Psoas muscle (tissue), 8 donors: ENCODE measurements around the gene EEFSEC. TPM values are rescaled to one million over a fixed set of nuclear protein-coding genes. Genes with fewer than 3 reads are reported as not detected.

Experiments
- ATAC-seq, 4 donors: fragments of 200-7000 bp; cut with Tn5 transposase; one replicate each; pipeline ENCODE4 v1.9.1; 2020; ENCODE audit warnings: moderate library complexity in 3 of 4, mild to moderate bottlenecking in 2 of 4
- DNase-seq, 2 donors: peaks; one replicate each; pipeline ENCODE4 v3.0.0-alpha.2; 2020
- H3K27ac ChIP-seq: fragments of 200-600 bp; one replicate; pipeline ENCODE4 v1.8.0; 2022
- H3K27me3 ChIP-seq, 3 donors: fragments of 200-600 bp in 1 of 3; one replicate each; pipeline versions ENCODE4 v1.6.1 to v1.8.0; 2013 to 2022; ENCODE audit warnings: low read length in 2 of 3, mild to moderate bottlenecking in 2 of 3, moderate library complexity in 1 of 3; ENCODE audit not compliant: insufficient read depth in 3 of 3
- H3K36me3 ChIP-seq, 2 donors: fragments of 200-600 bp in 1 of 2; one replicate each; pipeline versions ENCODE4 v1.6.1 to v1.8.0; 2013 to 2022; ENCODE audit warnings: low read depth in 1 of 2, mild to moderate bottlenecking in 1 of 2, moderate library complexity in 1 of 2; ENCODE audit not compliant: insufficient read depth in 1 of 2
- H3K4me1 ChIP-seq: fragments of 200-600 bp; one replicate; pipeline ENCODE4 v1.8.0; 2022
- H3K4me3 ChIP-seq: fragments of 200-600 bp; one replicate; pipeline ENCODE4 v1.8.0; 2022; ENCODE audit warnings: mild to moderate bottlenecking
- H3K9me3 ChIP-seq: fragments of 200-600 bp; one replicate; pipeline ENCODE4 v1.8.0; 2022
- whole genome bisulfite sequencing, 3 donors: extraction: QIAGEN DNeasy Blood & Tissue Kit; methylation state at CpG; one replicate each; pipeline versions ENCODE4 v1.1.6 to v1.1.7; 2013; 5-methylcytosine and 5-hydroxymethylcytosine counted together
- intact Hi-C, 2 donors: fragments of 100-400 bp; cut with DNase I; formaldehyde crosslinking; loops; one replicate each; pipeline versions ENCODE4 v1.11.0 to v1.14.2; 2022
- polyA plus RNA-seq, 3 donors: library from polyadenylated mRNA; stranded (reverse); fragments of 200-250 nt; gene quantifications; one replicate each; pipeline ENCODE4 v1.2.3, GENCODE V29; 2013
- total RNA-seq, 4 donors: library from RNA; stranded (reverse); fragmentation: NEBNext Ultra II Directional in 2 of 4; extraction: Animal tissue kit (Norgen Biotek cat#: 25700) in 2 of 4; gene quantifications; one replicate each; pipeline versions ENCODE4 v1.2.1 to v1.2.4, GENCODE V29; 2021 to 2023
- TF ChIP-seq, protein P1 (sequence below): fragments of 200-600 bp; IDR thresholded peaks from one replicate; pipeline ENCODE4 v1.8.0; 2022; ENCODE audit warnings: antibody characterized with exemption
- donor health status: healthy with polysubstance abuse.
- donor health status: DM: no; HTN: no; CAD: no; lungs with moderate emphysema.
- donor health status: Bipolar disorder and iron deficiency.
- donor health status: healthy.
- donor health status: DM: yes; HTN: yes; CAD: no.
- donor health status: DM: no; HTN: no; CAD: no.
- donor health status: DM: no; HTN: no; CAD: no.
- donor health status: DM: yes; HTN: yes; CAD: no.

EEFSEC gene
- total and polyA plus RNA-seq, 7 donors: 10.7 to 18.9 (median 14.0) TPM

DNA sequence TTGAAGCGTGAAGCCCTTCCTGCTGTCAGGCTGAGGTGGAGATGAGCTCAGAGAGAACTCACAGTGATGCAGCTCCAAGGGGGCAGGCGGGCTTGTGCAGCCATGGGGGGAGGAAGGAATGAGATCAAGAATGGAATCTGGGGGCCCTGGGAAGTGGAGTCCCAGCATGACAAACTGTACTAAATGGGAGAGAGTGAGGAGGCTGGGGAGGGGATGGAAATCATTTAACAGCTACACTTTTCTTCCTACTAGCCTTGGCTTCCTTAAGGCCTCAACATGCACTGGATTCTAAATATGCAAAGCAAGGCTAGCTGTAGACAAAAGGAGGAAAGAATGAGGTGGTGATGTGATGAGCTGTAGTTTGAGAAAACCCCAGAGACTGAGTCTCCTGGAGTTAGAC is 133.9 kb downstream of the EEFSEC start:
- no peak for ATAC-seq
- no peaks in the 10 kb centered on the region for H3K36me3 ChIP-seq
- no peaks in the 10 kb centered on the region for H3K27me3 ChIP-seq
- intact Hi-C loops: loop anchor here in 1 of 2 donors (10.0 kb wide), 1 partner anchor 992 kb away; no protein-coding TSS in a partner anchor
- H3K4me3 ChIP-seq: no peak overlapping the region
- no peak overlapping the region for H3K27ac ChIP-seq
- WGBS, 3 donors: 95 to 99% (median 95%) methylated on average over 2 of the region's 2 CpGs
- TF ChIP-seq, protein P1, sequence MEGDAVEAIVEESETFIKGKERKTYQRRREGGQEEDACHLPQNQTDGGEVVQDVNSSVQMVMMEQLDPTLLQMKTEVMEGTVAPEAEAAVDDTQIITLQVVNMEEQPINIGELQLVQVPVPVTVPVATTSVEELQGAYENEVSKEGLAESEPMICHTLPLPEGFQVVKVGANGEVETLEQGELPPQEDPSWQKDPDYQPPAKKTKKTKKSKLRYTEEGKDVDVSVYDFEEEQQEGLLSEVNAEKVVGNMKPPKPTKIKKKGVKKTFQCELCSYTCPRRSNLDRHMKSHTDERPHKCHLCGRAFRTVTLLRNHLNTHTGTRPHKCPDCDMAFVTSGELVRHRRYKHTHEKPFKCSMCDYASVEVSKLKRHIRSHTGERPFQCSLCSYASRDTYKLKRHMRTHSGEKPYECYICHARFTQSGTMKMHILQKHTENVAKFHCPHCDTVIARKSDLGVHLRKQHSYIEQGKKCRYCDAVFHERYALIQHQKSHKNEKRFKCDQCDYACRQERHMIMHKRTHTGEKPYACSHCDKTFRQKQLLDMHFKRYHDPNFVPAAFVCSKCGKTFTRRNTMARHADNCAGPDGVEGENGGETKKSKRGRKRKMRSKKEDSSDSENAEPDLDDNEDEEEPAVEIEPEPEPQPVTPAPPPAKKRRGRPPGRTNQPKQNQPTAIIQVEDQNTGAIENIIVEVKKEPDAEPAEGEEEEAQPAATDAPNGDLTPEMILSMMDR: no peak
- no peak for DNase-seq
- peaks cover 7% of the 10 kb centered on the region for H3K4me1 ChIP-seq
- H3K9me3 ChIP-seq: peaks cover 7% of the 10 kb centered on the region

DNA sequence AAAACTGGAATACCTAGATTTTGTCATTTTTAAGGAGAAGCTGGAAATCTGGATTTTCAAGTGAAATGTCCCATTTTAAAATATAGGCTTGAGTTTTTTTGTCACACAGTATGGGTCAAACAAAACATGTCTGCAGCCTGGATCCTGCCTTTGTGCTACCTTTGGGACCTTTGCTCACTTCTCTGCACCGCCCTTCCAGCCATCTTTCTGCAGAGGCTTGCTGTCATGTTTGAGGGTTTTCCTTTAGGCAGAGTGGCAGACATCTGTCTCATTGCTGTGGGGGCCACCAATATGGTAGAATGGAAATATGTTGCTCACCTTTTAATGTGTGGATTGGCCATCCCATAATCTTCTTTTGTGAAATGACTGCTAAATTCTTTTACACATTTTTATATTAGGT is 136.3 kb downstream of the EEFSEC start:
- WGBS, 3 donors: 97 to 100% (median 100%) methylated on average over 1 of the region's 1 CpG
- no peak overlapping the region for H3K4me3 ChIP-seq
- intact Hi-C loops: loop anchor here in 1 of 2 donors (10.0 kb wide), 1 partner anchor 995 kb away; no protein-coding TSS in a partner anchor
- no peak for ATAC-seq
- H3K27me3 ChIP-seq: no peaks in the 10 kb centered on the region
- peaks cover 7% of the 10 kb centered on the region for H3K9me3 ChIP-seq
- no peaks in the 10 kb centered on the region for H3K4me1 ChIP-seq
- no peak overlapping the region for H3K27ac ChIP-seq
- TF ChIP-seq, protein P1: no peak
- H3K36me3 ChIP-seq: no peaks in the 10 kb centered on the region
- no peak for DNase-seq

DNA sequence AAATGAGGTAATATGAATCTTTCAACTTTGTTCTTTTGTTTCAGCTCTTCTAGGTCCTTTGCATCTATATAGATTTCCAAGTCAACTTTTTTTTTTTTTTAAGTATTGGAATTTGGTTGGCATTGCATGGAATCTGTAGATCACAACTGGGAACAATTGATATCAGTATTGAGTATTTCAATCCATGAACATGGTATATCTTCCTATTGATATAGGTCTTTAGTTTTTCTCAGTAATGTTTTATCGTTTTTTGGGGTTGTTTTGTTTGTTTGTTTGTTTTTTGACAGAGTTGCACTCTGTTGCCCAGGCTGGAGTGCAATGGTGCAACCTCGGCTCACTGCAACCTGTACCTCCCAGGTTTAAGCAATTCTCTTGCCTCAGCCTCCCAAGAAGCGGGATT is 137.2 kb downstream of the EEFSEC start:
- no peaks in the 10 kb centered on the region for H3K4me1 ChIP-seq
- ATAC-seq (no peak), DNase-seq (no peak)
- H3K27ac ChIP-seq: no peak overlapping the region
- H3K36me3 ChIP-seq: no peaks in the 10 kb centered on the region
- intact Hi-C loops: no loop called here
- H3K4me3 ChIP-seq: no peak overlapping the region
- H3K27me3 ChIP-seq: no peaks in the 10 kb centered on the region
- peaks cover 7% of the 10 kb centered on the region for H3K9me3 ChIP-seq
- TF ChIP-seq, protein P1: no peak
- 94 to 95% (median 94%) methylated on average over 3 of the region's 3 CpGs for WGBS, 3 donors

DNA sequence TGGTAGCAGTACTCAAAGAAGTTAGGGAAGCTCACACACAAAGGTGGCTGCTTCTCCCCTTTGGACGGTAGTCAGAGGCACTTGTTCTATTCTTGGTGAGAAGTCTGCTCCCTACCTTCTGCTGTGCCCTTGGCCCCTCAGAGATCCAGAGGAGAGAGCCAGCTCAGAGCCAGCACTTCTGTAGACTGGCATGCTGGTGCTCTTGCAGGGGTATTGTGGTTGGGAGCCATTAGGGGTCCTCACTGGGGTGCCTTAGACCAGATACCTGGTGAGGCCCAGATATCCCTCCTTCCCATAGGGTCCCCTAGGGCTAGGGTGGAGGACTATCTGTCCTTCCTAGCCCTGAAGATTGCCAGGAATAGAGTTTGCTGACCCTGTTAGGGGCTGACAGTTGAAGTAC is 140.6 kb downstream of the EEFSEC start:
- no peak for DNase-seq
- WGBS, 3 donors: 23 to 40% (median 33%) methylated on average over 1 of the region's 1 CpG
- H3K27ac ChIP-seq: no peak overlapping the region
- no peak for ATAC-seq
- no peaks in the 10 kb centered on the region for H3K27me3 ChIP-seq
- H3K4me1 ChIP-seq: no peaks in the 10 kb centered on the region
- H3K9me3 ChIP-seq: peaks cover 7% of the 10 kb centered on the region
- intact Hi-C loops: no loop called here
- TF ChIP-seq, protein P1: no peak
- no peak overlapping the region for H3K4me3 ChIP-seq
- no peaks in the 10 kb centered on the region for H3K36me3 ChIP-seq

DNA sequence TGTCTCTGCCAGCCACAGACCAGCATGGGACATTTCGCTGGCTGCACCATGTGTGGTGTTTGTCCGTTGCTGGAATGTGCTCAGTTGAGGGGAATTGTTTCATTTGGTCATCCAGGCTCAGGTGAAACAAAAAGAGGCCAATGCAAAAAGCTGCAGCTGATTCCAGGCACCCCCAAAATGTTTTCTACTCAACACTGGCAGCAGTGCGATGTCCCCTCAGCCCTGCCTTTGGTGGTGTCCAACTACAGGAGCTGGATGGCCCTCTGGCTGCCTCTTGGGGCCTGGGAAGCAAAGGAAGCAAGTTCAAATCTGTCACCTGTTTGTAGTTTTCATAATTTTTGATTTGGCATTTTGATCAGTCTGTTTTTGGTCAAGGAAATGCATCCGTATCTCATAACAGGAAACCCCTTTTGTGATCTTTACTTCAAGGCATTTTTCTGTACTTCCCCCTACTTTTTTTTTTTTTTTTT is 141.8 kb downstream of the EEFSEC start:
- TF ChIP-seq, protein P1: no peak
- Histone ChIP-seq H3K4me1 (no peaks in the 10 kb centered on the region), H3K36me3 (no peaks in the 10 kb centered on the region), H3K4me3 (no peak overlapping the region), H3K27me3 (no peaks in the 10 kb centered on the region), H3K27ac (no peak overlapping the region), H3K9me3 (peaks cover 2% of the 10 kb centered on the region)
- 82 to 85% (median 83%) methylated on average over 4 of the region's 4 CpGs for WGBS, 3 donors
- intact Hi-C loops: no loop called here
- DNase-seq (no peak), ATAC-seq (no peak)
